IMR-90 (cell line): ENCODE results near the gene C2orf74. TPM values are rescaled to one million over a fixed set of nuclear protein-coding genes. Genes with fewer than 3 reads are reported as not detected.

Experiments used
- ATAC-seq: fragments of 200-7000 bp; cut with Tn5 transposase; 2 replicates; pipeline ENCODE4 v1.9.1; 2020; ENCODE audit warnings: low read depth, mild to moderate bottlenecking, moderate library complexity
- BruUV-seq: library from RNA; stranded (reverse); fragments of 400-500 nt; replicated peaks from 2 replicates; lab custom pipeline; 2021; lab: Mats Ljungman, UMichigan
- CTCF ChIA-PET: fragments of 300-600 bp; formaldehyde crosslinking; extraction: SDS; loops from one replicate; lab custom pipeline; 2021; ENCODE audit warnings: antibody characterized with exemption; lab: Yijun Ruan, JAX
- POLR2A ChIA-PET: fragments of 300-600 bp; sonication (Branson Sonifier 250); formaldehyde crosslinking; loops from one replicate; lab custom pipeline; 2022; ENCODE audit warnings: antibody characterized with exemption; ENCODE audit not compliant: unreplicated experiment; lab: Charles Lee
- DNase-seq: peaks from one replicate; pipeline ENCODE4 v3.0.0; 2013
- H2AFZ ChIP-seq: replicated peaks from 2 replicates; pipeline ENCODE3; 2013; ENCODE audit warnings: low read length, mild to moderate bottlenecking; ENCODE audit not compliant: poor library complexity
- H2AK5ac ChIP-seq: 2 replicates; pipeline ENCODE4 v1.6.1; 2013; ENCODE audit warnings: low read depth, low read length, inconsistent platforms
- H2AK9ac ChIP-seq: replicated peaks from 2 replicates; pipeline ENCODE3; 2013; ENCODE audit warnings: mild to moderate bottlenecking, low read depth, low read length, moderate library complexity; ENCODE audit not compliant: poor library complexity
- H2BK120ac ChIP-seq: 2 replicates; pipeline ENCODE4 v1.6.1; 2013; ENCODE audit warnings: low read depth, low read length, inconsistent platforms
- H2BK15ac ChIP-seq: 3 replicates; pipeline ENCODE4 v1.6.1; 2013; ENCODE audit warnings: low read depth, low read length, inconsistent platforms
- H2BK20ac ChIP-seq: 2 replicates; pipeline ENCODE4 v1.6.1; 2013; ENCODE audit warnings: low read depth, mild to moderate bottlenecking, inconsistent platforms, low read length, moderate library complexity
- H2BK5ac ChIP-seq: 2 replicates; pipeline ENCODE4 v1.6.1; 2013; ENCODE audit warnings: mild to moderate bottlenecking, low read depth, low read length, inconsistent platforms; ENCODE audit not compliant: poor library complexity, severe bottlenecking
- H3K14ac ChIP-seq: replicated peaks from 2 replicates; pipeline ENCODE4 v1.6.1; 2013; ENCODE audit warnings: low read depth, low read length, inconsistent platforms
- H3K18ac ChIP-seq: 2 replicates; pipeline ENCODE4 v1.6.1; 2013; ENCODE audit warnings: low read depth, low read length, control low read depth
- H3K23ac ChIP-seq: 2 replicates; pipeline ENCODE4 v1.6.1; 2013; ENCODE audit warnings: low read depth, low read length, inconsistent platforms
- H3K27ac ChIP-seq: 2 replicates; pipeline ENCODE4 v1.5.1; 2013; ENCODE audit warnings: mild to moderate bottlenecking, control low read depth, low read length; ENCODE audit not compliant: insufficient read depth
- H3K27me3 ChIP-seq: 2 replicates; pipeline ENCODE4 v1.6.1; 2013; ENCODE audit warnings: low read length; ENCODE audit not compliant: control insufficient read depth, insufficient read depth
- H3K36me3 ChIP-seq: 2 replicates; pipeline ENCODE4 v1.6.1; 2013; ENCODE audit warnings: low read length, mixed read lengths; ENCODE audit not compliant: control insufficient read depth, insufficient read depth
- H3K4ac ChIP-seq: 2 replicates; pipeline ENCODE4 v1.6.1; 2013; ENCODE audit warnings: low read depth, low read length, inconsistent platforms
- H3K4me1 ChIP-seq: 2 replicates; pipeline ENCODE4 v1.6.1; 2013; ENCODE audit warnings: low read length, mixed read lengths; ENCODE audit not compliant: control insufficient read depth, insufficient read depth
- H3K4me2 ChIP-seq: 2 replicates; pipeline ENCODE4 v1.6.1; 2013; ENCODE audit warnings: low read depth, mild to moderate bottlenecking, control low read depth, low read length, moderate library complexity
- H3K4me3 ChIP-seq: 2 replicates; pipeline ENCODE4 v1.5.1; 2013; ENCODE audit warnings: low read depth, mild to moderate bottlenecking, control low read depth, low read length, moderate library complexity; ENCODE audit not compliant: insufficient read depth
- H3K56ac ChIP-seq: 2 replicates; pipeline ENCODE4 v1.6.1; 2013; ENCODE audit warnings: low read length, inconsistent platforms; ENCODE audit not compliant: insufficient read depth; ENCODE audit errors: extremely low read depth
- H3K79me1 ChIP-seq, 2 experiments: 2 replicates each; pipeline ENCODE4 v1.6.1; 2013; ENCODE audit warnings: low read length in 2 of 2, inconsistent platforms in 1 of 2, low read depth in 1 of 2
- H3K9ac ChIP-seq: 2 replicates; pipeline ENCODE4 v1.6.1; 2013; ENCODE audit warnings: low read depth, low read length, control low read depth
- H3K9me1 ChIP-seq: 2 replicates; pipeline ENCODE4 v1.6.1; 2013; ENCODE audit warnings: low read length, inconsistent platforms; ENCODE audit not compliant: insufficient read depth
- H3K9me3 ChIP-seq: 2 replicates; pipeline ENCODE4 v1.6.1; 2013; ENCODE audit warnings: low read length; ENCODE audit not compliant: control insufficient read depth, insufficient read depth
- H4K20me1 ChIP-seq: 2 replicates; pipeline ENCODE4 v1.6.1; 2013; ENCODE audit warnings: low read length, inconsistent platforms; ENCODE audit not compliant: insufficient read depth
- H4K5ac ChIP-seq: 2 replicates; pipeline ENCODE4 v1.6.1; 2013; ENCODE audit warnings: mild to moderate bottlenecking, low read depth, low read length, control low read depth
- H4K8ac ChIP-seq, 2 experiments: 2 replicates each; pipeline ENCODE4 v1.6.1; 2013; ENCODE audit warnings: low read depth in 2 of 2, low read length in 2 of 2, control low read depth in 1 of 2, inconsistent platforms in 1 of 2
- H4K91ac ChIP-seq: 2 replicates; pipeline ENCODE4 v1.6.1; 2013; ENCODE audit warnings: low read depth, low read length, inconsistent platforms; ENCODE audit not compliant: insufficient read depth
- BHLHE40 ChIP-seq: fragments of 150-350 bp; IDR thresholded peaks from 2 replicates; pipeline ENCODE4 v1.6.1; 2016; ENCODE audit warnings: mild to moderate bottlenecking, low read depth, low read length
- CEBPB ChIP-seq: IDR thresholded peaks from 2 replicates; pipeline ENCODE4 v1.6.1; 2012; ENCODE audit warnings: low read depth, low read length, improper control_type of control experiment
- ELK1 ChIP-seq: fragments of 150-350 bp; IDR thresholded peaks from 2 replicates; pipeline ENCODE4 v1.6.1; 2016; ENCODE audit warnings: low read depth, mild to moderate bottlenecking, low read length, moderate library complexity, borderline replicate concordance
- MAFK ChIP-seq: IDR thresholded peaks from 2 replicates; pipeline ENCODE4 v1.6.1; 2012; ENCODE audit warnings: low read depth, low read length, improper control_type of control experiment
- MAZ ChIP-seq: IDR thresholded peaks from 2 replicates; pipeline ENCODE4 v1.6.1; 2012; ENCODE audit warnings: low read depth, mild to moderate bottlenecking, low read length, improper control_type of control experiment, moderate library complexity, borderline replicate concordance
- MXI1 ChIP-seq: IDR thresholded peaks from 2 replicates; pipeline ENCODE4 v1.6.1; 2012; ENCODE audit warnings: low read depth, mild to moderate bottlenecking, low read length, moderate library complexity, borderline replicate concordance
- NFE2L2 ChIP-seq: fragments of 150-350 bp; IDR thresholded peaks from 2 replicates; pipeline ENCODE4 v1.6.1; 2016; ENCODE audit warnings: low read depth, mild to moderate bottlenecking, low read length
- RAD21 ChIP-seq: IDR thresholded peaks from 2 replicates; pipeline ENCODE4 v1.6.1; 2012; ENCODE audit warnings: low read length, improper control_type of control experiment
- RCOR1 ChIP-seq: IDR thresholded peaks from 2 replicates; pipeline ENCODE4 v1.6.1; 2012; ENCODE audit warnings: mild to moderate bottlenecking, low read length, improper control_type of control experiment; ENCODE audit not compliant: insufficient replicate concordance
- SMC3 ChIP-seq: fragments of 150-350 bp; IDR thresholded peaks from 2 replicates; pipeline ENCODE4 v1.6.1; 2016; ENCODE audit warnings: low read depth, mild to moderate bottlenecking, antibody characterized with exemption, low read length, moderate library complexity
- USF2 ChIP-seq: fragments of 150-350 bp; IDR thresholded peaks from 2 replicates; pipeline ENCODE4 v1.6.1; 2017; ENCODE audit warnings: mild to moderate bottlenecking, antibody characterized with exemption, low read length, low read depth
- WGBS, 2 experiments: methylation state at CpG; one replicate each; pipeline versions ENCODE4 v1.1.5 to v1.1.7; 2013; ENCODE audit warnings: missing lambda C conversion rate in 2 of 2; ENCODE audit not compliant: insufficient read length in 1 of 2; ENCODE audit errors: extremely low coverage in 2 of 2; 5-methylcytosine and 5-hydroxymethylcytosine counted together
- dilution Hi-C: fragments of 300-500 bp; cut with HindIII; formaldehyde crosslinking; loops from one replicate; pipeline ENCODE4 v1.14.3; 2018; ENCODE audit warnings: low sequenced_read_pairs; ENCODE audit not compliant: unreplicated experiment
- in situ Hi-C: fragments of 300-500 bp; cut with MboI; formaldehyde crosslinking; loops from 3 replicates; pipeline ENCODE4 v1.14.3; 2019; ENCODE audit warnings: low sequenced_read_pairs, inconsistent platforms, mixed read lengths
- intact Hi-C: fragments of 100-400 bp; cut with micrococcal nuclease; formaldehyde crosslinking; loops from 2 replicates; pipeline ENCODE4 v1.10.0; 2022
- polyA plus RNA-seq, 3 experiments: library from polyadenylated mRNA; depleted of rRNA; stranded (reverse); fragments of >200 nt; gene quantifications; 2 replicates each; pipeline ENCODE4 v1.2.3, GENCODE V29; 2012; ENCODE audit warnings: low replicate concordance in 1 of 3
- total RNA-seq: library from RNA; depleted of rRNA; stranded (reverse); fragments of >200 nt; gene quantifications from 2 replicates; pipeline ENCODE4 v1.2.3, GENCODE V29; 2012

C2orf74 gene
- total and polyA plus RNA-seq, 2 of the 4 experiments (the other 2 are of a cell fraction): 8.4 to 21.9 TPM

- Histone ChIP-seq H3K27ac (no peak overlapping the region), H2BK15ac (no peak overlapping the region), H2AK5ac (no peak overlapping the region), H3K36me3 (peaks cover 3% of the 10 kb centered on the region), H3K4me1 (no peaks in the 10 kb centered on the region), H3K23ac (no peak overlapping the region), H3K18ac (no peak overlapping the region), H2AFZ (no peak overlapping the region), H2BK20ac (no peak overlapping the region), H3K9ac (no peak overlapping the region), H3K56ac (no peak overlapping the region), H3K27me3 (no peaks in the 10 kb centered on the region), H2BK120ac (no peak overlapping the region), H3K4me2 (no peak overlapping the region), H3K79me1 (peaks cover 0 to 4% of the 10 kb centered on the region in 2 experiments; a peak in 2 of 4 replicates), H3K4ac (no peak overlapping the region), H4K8ac (no peak overlapping the region), H4K20me1 (no peaks in the 10 kb centered on the region), H3K14ac (no peak overlapping the region), H3K4me3 (no peak overlapping the region), H4K91ac (no peak overlapping the region), H4K5ac (no peak overlapping the region), H2AK9ac (no peak overlapping the region), H3K9me3 (no peaks in the 10 kb centered on the region), H2BK5ac (no peak overlapping the region), H3K9me1 (no peaks in the 10 kb centered on the region)
- BruUV-seq: no TSS peak
- ChIA-PET CTCF (no interaction called here), POLR2A (no interaction called here)
- intact Hi-C loops: no loop called here
- in situ Hi-C loops: no loop called here
- no peak for ATAC-seq
- 80% methylated on average over 1 of the region's 4 CpGs; no CpG with 5 or more reads in 1 of the 2 experiments for WGBS, 2 experiments
- DNase-seq: no peak
- no peak for TF ChIP-seq RCOR1
- TF ChIP-seq BHLHE40: no peak
- no peak for TF ChIP-seq USF2
- TF ChIP-seq RAD21: no peak
- no peak for TF ChIP-seq MXI1
- TF ChIP-seq CEBPB: no peak
- no peak for TF ChIP-seq MAFK
- TF ChIP-seq SMC3: no peak
- TF ChIP-seq MAZ: no peak
- TF ChIP-seq NFE2L2: no peak
- no peak for TF ChIP-seq ELK1
- dilution Hi-C loops: no loop called here
Measured at GRCh38 chr2:61138859-61139258, 23.1 kb upstream of the C2orf74 start.
